Brain microvascular endothelial cell (primary cell): ENCODE data around the gene SVIL.

Source experiments
- DNase-seq: peaks from one replicate; pipeline ENCODE4 v3.0.0-alpha.2; 2020
- H3K27ac ChIP-seq: fragments of 250-450 bp; sonication (Bioruptor Pico); 2 replicates; pipeline ENCODE4 v1.5.1; 2020; ENCODE audit warnings: mild to moderate bottlenecking, moderate library complexity
- H3K27me3 ChIP-seq: fragments of 250-450 bp; sonication (Bioruptor Pico); replicated peaks from 2 replicates; pipeline ENCODE4 v1.5.1; 2020; ENCODE audit warnings: mild to moderate bottlenecking
- H3K36me3 ChIP-seq: fragments of 250-450 bp; sonication (Bioruptor Pico); replicated peaks from 2 replicates; pipeline ENCODE4 v1.5.1; 2020; ENCODE audit warnings: mild to moderate bottlenecking
- H3K4me3 ChIP-seq: 2 replicates; pipeline ENCODE4 v1.5.1; 2011; ENCODE audit warnings: low read depth, mild to moderate bottlenecking, control low read depth, low read length, moderate library complexity
- in situ Hi-C: cut with HindIII; loops from 2 replicates; pipeline ENCODE4 v1.10.0; 2017; ENCODE audit warnings: low sequenced_read_pairs, low pct_ligation_motif_present
- TF ChIP-seq, protein P1 (sequence below): IDR thresholded peaks from 2 replicates; pipeline ENCODE4 v1.5.1; 2011; ENCODE audit warnings: low read depth, mild to moderate bottlenecking, moderate library complexity, low read length, control low read depth, inconsistent platforms; ENCODE audit errors: missing control alignments

The SVIL gene

DNA sequence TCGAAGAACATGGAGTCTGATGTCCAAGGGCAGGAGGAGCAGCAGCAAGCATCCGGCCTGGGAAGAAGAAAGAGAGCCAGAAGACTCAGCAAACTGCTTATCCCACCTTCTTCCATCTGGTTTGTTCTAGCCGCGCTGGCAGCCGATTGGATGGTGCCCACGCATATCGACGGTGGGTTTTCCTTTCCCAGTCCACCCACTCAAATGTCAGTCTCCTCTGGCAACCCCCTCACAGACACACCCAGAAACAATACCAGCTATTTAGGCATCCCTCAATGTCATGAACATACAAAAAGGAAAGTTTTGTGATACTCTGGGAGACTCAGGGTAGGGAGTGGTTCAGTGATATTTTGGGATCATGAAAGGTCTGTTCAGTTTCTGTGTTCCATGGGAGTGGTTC is 206.3 kb downstream of the SVIL start:
- no peak for DNase-seq
- TF ChIP-seq, protein P1, sequence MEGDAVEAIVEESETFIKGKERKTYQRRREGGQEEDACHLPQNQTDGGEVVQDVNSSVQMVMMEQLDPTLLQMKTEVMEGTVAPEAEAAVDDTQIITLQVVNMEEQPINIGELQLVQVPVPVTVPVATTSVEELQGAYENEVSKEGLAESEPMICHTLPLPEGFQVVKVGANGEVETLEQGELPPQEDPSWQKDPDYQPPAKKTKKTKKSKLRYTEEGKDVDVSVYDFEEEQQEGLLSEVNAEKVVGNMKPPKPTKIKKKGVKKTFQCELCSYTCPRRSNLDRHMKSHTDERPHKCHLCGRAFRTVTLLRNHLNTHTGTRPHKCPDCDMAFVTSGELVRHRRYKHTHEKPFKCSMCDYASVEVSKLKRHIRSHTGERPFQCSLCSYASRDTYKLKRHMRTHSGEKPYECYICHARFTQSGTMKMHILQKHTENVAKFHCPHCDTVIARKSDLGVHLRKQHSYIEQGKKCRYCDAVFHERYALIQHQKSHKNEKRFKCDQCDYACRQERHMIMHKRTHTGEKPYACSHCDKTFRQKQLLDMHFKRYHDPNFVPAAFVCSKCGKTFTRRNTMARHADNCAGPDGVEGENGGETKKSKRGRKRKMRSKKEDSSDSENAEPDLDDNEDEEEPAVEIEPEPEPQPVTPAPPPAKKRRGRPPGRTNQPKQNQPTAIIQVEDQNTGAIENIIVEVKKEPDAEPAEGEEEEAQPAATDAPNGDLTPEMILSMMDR = no peak
- Histone ChIP-seq H3K4me3 (no peak overlapping the region), H3K36me3 (peaks cover 5% of the 10 kb centered on the region), H3K27me3 (no peaks in the 10 kb centered on the region), H3K27ac (no peak overlapping the region)
- in situ Hi-C loops = no loop called here

DNA sequence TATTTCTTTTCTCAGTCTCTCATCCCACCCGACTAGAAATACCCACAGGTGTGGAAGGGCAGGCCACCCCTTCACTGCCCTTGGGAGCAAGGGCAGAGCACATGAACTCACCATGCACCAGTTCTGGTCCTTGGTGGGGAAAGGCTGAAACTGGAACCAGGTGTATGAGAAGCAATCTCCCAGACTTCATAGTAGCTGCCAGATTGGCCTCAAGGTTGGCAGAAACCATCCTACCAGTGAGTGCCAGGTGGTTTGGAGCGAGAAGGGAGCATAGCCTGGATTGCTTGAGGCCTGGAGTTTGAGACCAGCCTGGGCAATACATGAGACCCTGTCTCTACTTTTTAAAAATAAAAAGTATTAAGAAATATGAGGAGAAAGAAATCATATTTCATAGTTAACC is 207.1 kb downstream of the SVIL start:
- Histone ChIP-seq H3K27me3 (no peaks in the 10 kb centered on the region), H3K36me3 (peaks cover 5% of the 10 kb centered on the region), H3K4me3 (no peak overlapping the region), H3K27ac (no peak overlapping the region)
- in situ Hi-C loops = no loop called here
- DNase-seq = no peak
- TF ChIP-seq, protein P1 = no peak

DNA sequence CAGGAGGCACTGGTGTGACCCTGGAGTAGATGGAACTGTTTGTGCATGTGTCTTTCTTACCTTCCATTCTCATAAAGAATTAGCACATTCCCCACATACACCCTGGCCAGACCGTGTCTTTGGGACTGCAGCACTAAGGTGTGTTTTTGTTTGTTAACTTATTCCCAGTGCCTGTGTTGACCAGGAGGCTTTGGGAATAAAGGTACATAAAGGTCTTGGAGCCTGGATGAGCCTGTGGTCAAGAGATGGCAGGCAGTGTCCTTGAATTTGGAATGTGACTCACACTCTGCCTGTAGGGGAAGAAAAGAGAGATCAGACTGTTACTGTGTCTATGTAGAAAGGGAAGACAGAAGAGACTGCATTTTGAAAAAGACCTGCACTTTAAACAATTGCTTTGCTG is 208.4 kb downstream of the SVIL start:
- no peaks in the 10 kb centered on the region for H3K27me3 ChIP-seq
- no peak overlapping the region for H3K27ac ChIP-seq
- H3K36me3 ChIP-seq = peaks cover 11% of the 10 kb centered on the region
- TF ChIP-seq, protein P1 = no peak
- no peak overlapping the region for H3K4me3 ChIP-seq
- in situ Hi-C loops = no loop called here
- DNase-seq = no peak

DNA sequence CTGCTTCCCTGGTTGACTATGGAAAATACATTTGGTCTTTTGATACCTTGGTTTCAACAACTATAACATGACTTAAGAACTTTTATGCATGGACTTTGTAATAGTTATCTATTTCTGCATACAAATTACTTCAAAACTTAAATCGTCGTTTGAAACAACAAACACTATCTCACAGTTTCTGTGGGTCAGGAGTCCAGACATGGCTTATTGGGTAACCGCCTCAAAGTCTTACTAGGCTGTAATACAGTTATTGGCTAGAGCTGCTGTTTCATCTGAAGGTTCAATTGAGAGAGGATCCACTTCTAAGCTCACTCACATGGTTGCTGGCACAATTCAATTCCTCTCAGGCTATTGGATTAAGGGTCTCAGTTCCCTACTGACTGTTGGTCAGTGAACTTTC is 210.8 kb downstream of the SVIL start:
- no peaks in the 10 kb centered on the region for H3K27me3 ChIP-seq
- peaks cover 30% of the 10 kb centered on the region for H3K36me3 ChIP-seq
- in situ Hi-C loops = no loop called here
- DNase-seq = no peak
- no peak overlapping the region for H3K27ac ChIP-seq
- H3K4me3 ChIP-seq = no peak overlapping the region
- TF ChIP-seq, protein P1 = no peak

DNA sequence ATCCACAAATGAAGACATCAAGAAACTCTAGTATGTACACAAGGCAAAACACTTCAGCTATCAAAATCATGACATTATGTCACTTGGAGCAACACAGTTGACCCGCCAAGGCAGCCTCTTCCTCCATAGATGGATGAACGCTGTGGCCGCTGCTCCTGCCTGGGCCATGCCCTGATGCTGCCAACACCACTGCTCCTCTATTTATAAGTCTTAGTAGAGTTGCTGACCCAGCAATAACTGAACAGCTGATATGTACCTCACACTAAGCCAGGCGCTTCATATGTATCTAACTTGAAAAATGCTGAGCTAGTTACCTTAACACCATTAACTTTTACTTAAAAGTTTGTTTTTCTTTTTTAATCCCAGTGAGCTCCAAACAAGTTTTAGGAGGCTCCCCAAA is 214.0 kb downstream of the SVIL start:
- H3K36me3 ChIP-seq = peaks cover 38% of the 10 kb centered on the region
- TF ChIP-seq, protein P1 = no peak
- no peak for DNase-seq
- in situ Hi-C loops = no loop called here
- no peak overlapping the region for H3K4me3 ChIP-seq
- no peaks in the 10 kb centered on the region for H3K27me3 ChIP-seq
- no peak overlapping the region for H3K27ac ChIP-seq

DNA sequence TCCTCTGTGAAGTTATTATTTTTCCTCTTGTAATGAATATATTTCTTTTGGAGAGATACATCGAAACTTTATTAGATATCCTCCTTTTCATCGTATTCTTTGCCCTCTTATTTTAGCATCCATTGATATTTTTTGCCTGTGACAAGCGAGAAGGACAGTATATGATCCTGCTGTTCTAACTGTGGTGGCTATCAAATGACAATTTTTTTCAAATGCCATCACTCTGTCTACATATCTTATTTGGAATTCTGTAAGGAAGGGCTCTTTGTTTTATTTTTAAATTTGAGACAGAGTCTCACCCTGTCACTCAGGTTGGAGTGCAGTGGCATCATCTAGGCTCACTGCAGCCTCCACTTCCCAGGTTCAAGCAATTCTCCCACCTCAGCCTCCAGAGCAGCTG is 217.4 kb downstream of the SVIL start:
- in situ Hi-C loops = no loop called here
- no peak for DNase-seq
- Histone ChIP-seq H3K27ac (no peak overlapping the region), H3K27me3 (no peaks in the 10 kb centered on the region), H3K4me3 (no peak overlapping the region), H3K36me3 (peaks cover 33% of the 10 kb centered on the region)
- TF ChIP-seq, protein P1 = no peak
